H1 (cell line): ENCODE results near the gene SSR2. TPM values are rescaled to one million over a fixed set of nuclear protein-coding genes. Genes with fewer than 3 reads are reported as not detected.

ENCODE experiments used
- CTCF ChIA-PET: fragments of 300-600 bp; sonication (Branson Sonifier 250); formaldehyde crosslinking; loops from one replicate; lab custom pipeline; 2021; ENCODE audit not compliant: partially characterized antibody; lab: Charles Lee
- POLR2A ChIA-PET: fragments of 300-600 bp; sonication (Branson Sonifier 250); formaldehyde crosslinking; loops from one replicate; lab custom pipeline; 2021; ENCODE audit warnings: inconsistent platforms; ENCODE audit not compliant: partially characterized antibody; lab: Charles Lee
- DNase-seq, 2 experiments: peaks; one replicate each; pipeline versions ENCODE4 v3.0.0 to v3.0.0-alpha.2; 2010 to 2022; ENCODE audit warnings: low spot score in 2 of 2, low read depth in 1 of 2, mixed read lengths in 1 of 2
- FAIRE-seq: peaks from 2 replicates; lab custom pipeline; 2011; peaks lifted over from hg19 to GRCh38; lab: Jason Lieb, UNC
- H2AFZ ChIP-seq: 2 replicates; pipeline ENCODE4 v1.8.1; 2012; ENCODE audit warnings: low read length, inconsistent platforms
- H2AK5ac ChIP-seq: 2 replicates; pipeline ENCODE4 v1.6.1; 2013; ENCODE audit warnings: low read depth, low read length
- H2BK120ac ChIP-seq: replicated peaks from 2 replicates; pipeline ENCODE3; 2013; ENCODE audit warnings: low read depth, low read length, inconsistent platforms
- H2BK12ac ChIP-seq: 2 replicates; pipeline ENCODE4 v1.6.1; 2013; ENCODE audit warnings: low read depth, low read length
- H2BK15ac ChIP-seq: 2 replicates; pipeline ENCODE4 v1.6.1; 2013; ENCODE audit warnings: low read length
- H2BK20ac ChIP-seq: 2 replicates; pipeline ENCODE4 v1.6.1; 2013; ENCODE audit warnings: low read length
- H2BK5ac ChIP-seq: 2 replicates; pipeline ENCODE4 v1.6.1; 2013; ENCODE audit warnings: low read depth, low read length
- H3K14ac ChIP-seq: 2 replicates; pipeline ENCODE4 v1.6.1; 2013; ENCODE audit warnings: inconsistent platforms; ENCODE audit not compliant: insufficient read length
- H3K18ac ChIP-seq: 2 replicates; pipeline ENCODE4 v1.6.1; 2013; ENCODE audit warnings: low read length; ENCODE audit errors: extremely low read depth
- H3K23ac ChIP-seq: 2 replicates; pipeline ENCODE4 v1.6.1; 2013; ENCODE audit warnings: inconsistent platforms; ENCODE audit not compliant: insufficient read length
- H3K23me2 ChIP-seq: 2 replicates; pipeline ENCODE4 v1.6.1; 2013; ENCODE audit warnings: low read depth, low read length
- H3K27ac ChIP-seq: 2 replicates; pipeline ENCODE4 v1.6.1; 2011; ENCODE audit warnings: low read depth, low read length, inconsistent platforms
- H3K27me3 ChIP-seq, 4 experiments: replicated peaks in 1 of 4; 1 replicate in 1 of 4; 2 replicates in 3 of 4; pipeline versions ENCODE4 v1.6.1 to v1.8.1; 2011 to 2013; ENCODE audit warnings: low read length in 3 of 4, mild to moderate bottlenecking in 3 of 4, inconsistent platforms in 2 of 4, mixed read lengths in 2 of 4, moderate library complexity in 1 of 4; ENCODE audit not compliant: control insufficient read depth in 3 of 4, insufficient read depth in 3 of 4; ENCODE audit errors: extremely low read depth in 1 of 4
- H3K36me3 ChIP-seq, 4 experiments: 2 replicates each; pipeline versions ENCODE4 v1.6.1 to v1.8.1; 2011 to 2013; ENCODE audit warnings: mild to moderate bottlenecking in 4 of 4, low read length in 3 of 4, moderate library complexity in 2 of 4, control low read depth in 1 of 4, inconsistent platforms in 1 of 4; ENCODE audit not compliant: insufficient read depth in 4 of 4, control insufficient read depth in 2 of 4
- H3K4ac ChIP-seq: replicated peaks from 2 replicates; pipeline ENCODE3; 2013; ENCODE audit warnings: low read length, low read depth, mixed read lengths, inconsistent platforms; ENCODE audit not compliant: insufficient read length
- H3K4me1 ChIP-seq, 4 experiments: replicated peaks in 1 of 4; 1 replicate in 1 of 4; 2 replicates in 3 of 4; pipeline versions ENCODE4 v1.6.1 to v1.8.1; 2011 to 2013; ENCODE audit warnings: low read length in 3 of 4, inconsistent platforms in 2 of 4, mixed read lengths in 1 of 4; ENCODE audit not compliant: insufficient read depth in 4 of 4, control insufficient read depth in 3 of 4
- H3K4me2 ChIP-seq, 2 experiments: 2 replicates each; pipeline versions ENCODE4 v1.6.1 to v1.8.1; 2011 to 2013; ENCODE audit warnings: low read depth in 2 of 2, low read length in 2 of 2, control low read depth in 1 of 2, inconsistent platforms in 1 of 2, mild to moderate bottlenecking in 1 of 2; ENCODE audit not compliant: insufficient read depth in 1 of 2
- H3K4me3 ChIP-seq, 4 experiments: fragments of 200-600, 300-600 bp in 1 of 4; sonication (generic), shearing (Covaris generic), sonication (Bioruptor Twin) in 1 of 4; 2 replicates each; pipeline versions ENCODE4 v1.5.1 to v1.8.1; 2011 to 2016; ENCODE audit warnings: low read length in 4 of 4, low read depth in 3 of 4, control low read depth in 2 of 4, inconsistent platforms in 2 of 4, mild to moderate bottlenecking in 2 of 4, mixed read lengths in 1 of 4, moderate library complexity in 1 of 4; ENCODE audit not compliant: insufficient read depth in 2 of 4; ENCODE audit errors: extremely low read depth in 1 of 4
- H3K56ac ChIP-seq: replicated peaks from 2 replicates; pipeline ENCODE3; 2013; ENCODE audit warnings: low read depth, mild to moderate bottlenecking, mixed read lengths, low read length, inconsistent platforms; ENCODE audit not compliant: insufficient read length
- H3K79me1 ChIP-seq: 2 replicates; pipeline ENCODE4 v1.6.1; 2013; ENCODE audit warnings: low read depth, low read length, control low read depth
- H3K79me2 ChIP-seq, 2 experiments: 2 replicates each; pipeline versions ENCODE4 v1.6.1 to v1.8.1; 2012 to 2013; ENCODE audit warnings: low read length in 2 of 2, mild to moderate bottlenecking in 2 of 2, inconsistent platforms in 1 of 2; ENCODE audit not compliant: insufficient read depth in 2 of 2, control insufficient read depth in 1 of 2
- H3K9ac ChIP-seq, 4 experiments: replicated peaks in 1 of 4; 1 replicate in 1 of 4; 2 replicates in 3 of 4; pipeline versions ENCODE4 v1.6.1 to v1.8.1; 2011 to 2013; ENCODE audit warnings: low read depth in 3 of 4, low read length in 3 of 4, control low read depth in 2 of 4, mild to moderate bottlenecking in 2 of 4, moderate library complexity in 2 of 4, inconsistent platforms in 1 of 4; ENCODE audit errors: extremely low read depth in 1 of 4
- H3K9me3 ChIP-seq, 2 experiments: 2 replicates each; pipeline versions ENCODE4 v1.6.1 to v1.8.1; 2012 to 2013; ENCODE audit warnings: mild to moderate bottlenecking in 2 of 2, moderate library complexity in 2 of 2, control low read depth in 1 of 2, inconsistent platforms in 1 of 2, low read depth in 1 of 2, low read length in 1 of 2, mixed read lengths in 1 of 2; ENCODE audit not compliant: insufficient read depth in 2 of 2
- H4K20me1 ChIP-seq, 2 experiments: replicated peaks in 1 of 2; 2 replicates each; pipeline versions ENCODE3 to v1.8.1; 2011 to 2013; ENCODE audit warnings: inconsistent platforms in 2 of 2, low read length in 2 of 2, mild to moderate bottlenecking in 1 of 2; ENCODE audit not compliant: insufficient read depth in 2 of 2, control insufficient read depth in 1 of 2
- H4K5ac ChIP-seq: 2 replicates; pipeline ENCODE4 v1.6.1; 2013; ENCODE audit warnings: low read length, low read depth, mixed read lengths, inconsistent platforms; ENCODE audit not compliant: insufficient read length
- H4K8ac ChIP-seq: 2 replicates; pipeline ENCODE4 v1.8.0; 2013; ENCODE audit warnings: mild to moderate bottlenecking, moderate library complexity, low read length, inconsistent platforms; ENCODE audit not compliant: insufficient read depth; ENCODE audit errors: extremely low read depth
- H4K91ac ChIP-seq: replicated peaks from 2 replicates; pipeline ENCODE3; 2013; ENCODE audit warnings: low read length, mixed read lengths, inconsistent platforms; ENCODE audit not compliant: insufficient read length
- CBX5 ChIP-seq: fragments of 300-800, 300-1000 bp; sonication (generic); IDR thresholded peaks from 2 replicates; pipeline ENCODE4 v1.7.1; 2016; ENCODE audit warnings: antibody characterized with exemption, low read length, low read depth
- NANOG ChIP-seq: IDR thresholded peaks from 2 replicates; pipeline ENCODE4 v1.6.1; 2011; ENCODE audit warnings: low read length, low read depth, mild to moderate bottlenecking, inconsistent platforms; ENCODE audit not compliant: insufficient read depth, poor library complexity, severe bottlenecking
- RBBP5 ChIP-seq: IDR thresholded peaks from 2 replicates; pipeline ENCODE4 v1.7.1; 2012; ENCODE audit warnings: low read depth, mild to moderate bottlenecking, inconsistent platforms, low read length, moderate library complexity, borderline replicate concordance
- RNF2 ChIP-seq: fragments of 200-900, 300-1000 bp; sonication (generic); IDR thresholded peaks from 2 replicates; pipeline ENCODE4 v1.7.1; 2016; ENCODE audit warnings: borderline replicate concordance, low read depth, mild to moderate bottlenecking, antibody characterized with exemption, low read length; ENCODE audit not compliant: poor library complexity, severe bottlenecking; ENCODE audit errors: missing control alignments
- SP1 ChIP-seq: IDR thresholded peaks from 2 replicates; pipeline ENCODE4 v1.6.1; 2011; ENCODE audit warnings: low read depth, low read length
- TEAD4 ChIP-seq: IDR thresholded peaks from 2 replicates; pipeline ENCODE4 v1.6.1; 2012; ENCODE audit warnings: low read depth, low read length, inconsistent platforms, mixed read lengths
- WGBS, 2 experiments: shearing (Covaris generic) in 1 of 2; methylation state at CpG; one replicate each; pipeline versions ENCODE4 v1.1.6 to v1.1.7; 2013 to 2015; ENCODE audit warnings: low lambda C conversion rate in 2 of 2, mixed read lengths in 2 of 2, inconsistent platforms in 1 of 2, low coverage in 1 of 2, missing lambda C conversion rate in 1 of 2; ENCODE audit not compliant: insufficient replicate concordance in 2 of 2, insufficient coverage in 1 of 2, insufficient read length in 1 of 2; ENCODE audit errors: extremely low coverage in 1 of 2, missing lambda C conversion rate in 1 of 2; 5-methylcytosine and 5-hydroxymethylcytosine counted together
- polyA plus RNA-seq, 7 experiments: library from polyadenylated mRNA; depleted of rRNA in 3 of 7; stranded (reverse) in 5 of 7; unstranded in 2 of 7; fragments of >200 nt in 5 of 7; fragments of 200-250 nt in 2 of 7; gene quantifications; 1 replicate in 5 of 7; 2 replicates in 1 of 7; 4 replicates in 1 of 7; pipeline versions ENCODE4 v1.2.1 to v1.2.3, GENCODE V29; 2011 to 2013; ENCODE audit warnings: missing spikeins in 2 of 7, mixed read lengths in 2 of 7
- total RNA-seq: library from RNA; stranded (reverse); fragmentation: NEBNext Ultra II Directional; extraction: Animal tissue kit (Norgen Biotek cat#: 25700); gene quantifications from 2 replicates; pipeline ENCODE4 v1.2.1, GENCODE V29; 2021

Gene SSR2
- total and polyA plus RNA-seq, 2 of the 8 experiments (the other 6 are each of a cell fraction or from before 2014, with no cell fraction given): 190 to 648 TPM

GRCh38 chr1:156064615-156065014, 43.9 kb upstream of the SSR2 start:
- H3K4ac ChIP-seq: no peak overlapping the region
- no peak overlapping the region for H3K4me3 ChIP-seq
- 0 out of 8 replicates have a peak, but pooled peaks cover 0 to 2% (median 0%) of the 10 kb centered on the region in 4 experiments for H3K36me3 ChIP-seq
- no peak overlapping the region for H2AFZ ChIP-seq
- no peak overlapping the region for H3K18ac ChIP-seq
- no peak overlapping the region for H4K91ac ChIP-seq
- no peaks in the 10 kb centered on the region for H3K27me3 ChIP-seq
- TF ChIP-seq NANOG (no peak), RBBP5 (no peak), CBX5 (no peak), RNF2 (no peak), TEAD4 (no peak), SP1 (no peak)
- TF ChIP-seq, all 59 proteins: peak for 0
- Histone ChIP-seq H2BK120ac (no peak overlapping the region), H3K4me2 (no peak overlapping the region), H3K14ac (no peak overlapping the region), H4K8ac (no peak overlapping the region), H4K20me1 (peaks cover 3 to 12% of the 10 kb centered on the region in 2 experiments), H3K9me3 (no peaks in the 10 kb centered on the region), H3K56ac (no peak overlapping the region), H3K27ac (no peak overlapping the region), H2BK5ac (no peak overlapping the region), H3K4me1 (peaks cover 0 to 20% (median 11%) of the 10 kb centered on the region in 4 experiments; a peak in 6 of 7 replicates), H2BK15ac (no peak overlapping the region), H2BK12ac (no peak overlapping the region), H3K23ac (no peak overlapping the region), H2AK5ac (no peak overlapping the region), H2BK20ac (no peak overlapping the region), H4K5ac (no peak overlapping the region), H3K23me2 (peaks cover 6% of the 10 kb centered on the region), H3K79me2 (peaks cover 0 to 4% of the 10 kb centered on the region in 2 experiments; a peak in 1 of 4 replicates), H3K9ac (no peak overlapping the region), H3K79me1 (no peaks in the 10 kb centered on the region)
- POLR2A ChIA-PET: interaction anchor here (0.7 to 7.3 kb wide), 8 partner anchors 11 to 133 kb away, joined by 3 to 37 read pairs (median 6); partner anchors contain the start of genes ARHGEF2, LAMTOR2, MEX3A and UBQLN4
- 90% methylated on average over 2 of the region's 2 CpGs; no CpG with 5 or more reads in 1 of the 2 experiments for WGBS, 2 experiments
- CTCF ChIA-PET: interaction anchor here (0.7 to 10.0 kb wide), 21 partner anchors 8 to 126 kb away, joined by 3 to 139 read pairs (median 9); partner anchors contain the start of genes ARHGEF2, LAMTOR2 and UBQLN4
- no peak for FAIRE-seq
- DNase-seq: no peak
